ENCODE data around the gene REM2. TPM values are rescaled to one million over a fixed set of nuclear protein-coding genes. Genes with fewer than 3 reads are reported as not detected.

The REM2 gene
- total RNA-seq, 1 donor from 2014 or later, result 0.34 TPM

- intact Hi-C loops (cut with micrococcal nuclease), result loop anchor here (1.0 to 5.0 kb wide), 2 partner anchors 27 to 184 kb away; partner anchors contain the start of gene CDH24
These were observed 10.0 kb upstream of the REM2 start for GRCh38 chr14:22872833-22873520.

- intact Hi-C loops (cut with micrococcal nuclease), result no loop called here
These were observed 7.8 kb upstream of the REM2 start for GRCh38 chr14:22875003-22875747.

- intact Hi-C loops (cut with micrococcal nuclease), result no loop called here
These were observed 7.2 kb upstream of the REM2 start for GRCh38 chr14:22875748-22876319.

GRCh38 chr14:22877000-22877501, 6.0 kb upstream of the REM2 start:
- intact Hi-C loops (cut with micrococcal nuclease), result no loop called here

- intact Hi-C loops (cut with micrococcal nuclease), result no loop called here
These were observed 4.5 kb upstream of the REM2 start for GRCh38 chr14:22878271-22879246.

- intact Hi-C loops (cut with micrococcal nuclease), result no loop called here
These were observed 958 bp upstream of the REM2 start for GRCh38 chr14:22882064-22882463.

- intact Hi-C loops (cut with micrococcal nuclease), result no loop called here
These were observed 371 bp upstream of the REM2 start for GRCh38 chr14:22882529-22883172.

GRCh38 chr14:22884076-22884737, 1.2 kb downstream of the REM2 start:
- intact Hi-C loops (cut with micrococcal nuclease), result no loop called here

- intact Hi-C loops (cut with micrococcal nuclease), result no loop called here
These were observed 1.9 kb downstream of the REM2 start for GRCh38 chr14:22884738-22885523.

- intact Hi-C loops (cut with micrococcal nuclease), result loop anchor here (2.0 kb wide), 2 partner anchors 33 to 63 kb away; partner anchors contain the start of gene RBM23
These were observed 3.0 kb downstream of the REM2 start for GRCh38 chr14:22885975-22886374.

GRCh38 chr14:22886500-22887259, 3.7 kb downstream of the REM2 start:
- intact Hi-C loops (cut with micrococcal nuclease), result loop anchor here (1.0 to 2.0 kb wide), 4 partner anchors 15 to 330 kb away; partner anchors contain the start of genes LRP10 and RBM23

- intact Hi-C loops (cut with micrococcal nuclease), result loop anchor here (1.0 to 2.0 kb wide), 4 partner anchors 16 to 331 kb away; partner anchors contain the start of genes LRP10 and RBM23
These were observed 4.4 kb downstream of the REM2 start for GRCh38 chr14:22887260-22887989.

GRCh38 chr14:22887990-22888378, 5.0 kb downstream of the REM2 start:
- intact Hi-C loops (cut with micrococcal nuclease), result loop anchor here (1.0 to 2.0 kb wide), 4 partner anchors 17 to 332 kb away; partner anchors contain the start of genes LRP10 and RBM23

GRCh38 chr14:22888662-22889061, 5.6 kb downstream of the REM2 start:
- intact Hi-C loops (cut with micrococcal nuclease), result no loop called here

- intact Hi-C loops (cut with micrococcal nuclease), result no loop called here
These were observed 7.4 kb downstream of the REM2 start for GRCh38 chr14:22890416-22890815.

- intact Hi-C loops (cut with micrococcal nuclease), result no loop called here
These were observed 9.5 kb downstream of the REM2 start for GRCh38 chr14:22892488-22892887.

GRCh38 chr14:22893706-22894105, 10.7 kb downstream of the REM2 start:
- intact Hi-C loops (cut with micrococcal nuclease), result no loop called here

Data from T-helper 2 cell treated with Interferon-gamma antibody and Interleukin-4, amounts not matched to agents 100 ng/mL and 5 ng/mL, for 36 hours (primary cell).